Large intestine (tissue), 3 donors: Measurements from ENCODE around the gene COX4I2. TPM values are rescaled to one million over a fixed set of nuclear protein-coding genes. Genes with fewer than 3 reads are reported as not detected.
A peak's percentile ranks its signal among the peaks of the same experiment; 100 is the strongest.

Experiments
- DNase-seq, 2 donors: peaks; one replicate each; pipeline versions ENCODE4 v3.0.0 to v3.0.0-alpha.2; 2013
- H3K27ac ChIP-seq: one replicate; pipeline ENCODE4 v1.5.1; 2013; ENCODE audit warnings: low read length
- H3K27me3 ChIP-seq: 2 replicates; pipeline ENCODE4 v1.6.1; 2013; ENCODE audit warnings: low read length; ENCODE audit not compliant: control insufficient read depth, insufficient read depth
- H3K36me3 ChIP-seq: 2 replicates; pipeline ENCODE4 v1.6.1; 2013; ENCODE audit warnings: low read length; ENCODE audit not compliant: control insufficient read depth, insufficient read depth
- H3K4me1 ChIP-seq: one replicate; pipeline ENCODE4 v1.6.1; 2013; ENCODE audit warnings: low read length; ENCODE audit not compliant: control insufficient read depth, insufficient read depth
- H3K4me3 ChIP-seq: one replicate; pipeline ENCODE4 v1.5.1; 2013; ENCODE audit warnings: low read length
- H3K9me3 ChIP-seq: one replicate; pipeline ENCODE4 v1.6.1; 2013; ENCODE audit warnings: mild to moderate bottlenecking, low read depth, low read length, moderate library complexity; ENCODE audit not compliant: control insufficient read depth
- WGBS: methylation state at CpG from one replicate; pipeline ENCODE4 v1.1.5; 2013; ENCODE audit warnings: low lambda C conversion rate; ENCODE audit not compliant: insufficient coverage; 5-methylcytosine and 5-hydroxymethylcytosine counted together
- polyA plus RNA-seq: library from polyadenylated mRNA; unstranded; fragments of 120-200 nt; gene quantifications from one replicate; pipeline ENCODE4 v1.2.1, GENCODE V29; 2013

Gene COX4I2
- polyA plus RNA-seq, 1 donor: 1.8 TPM

GRCh38 chr20:31654534-31654933 lies 16.8 kb downstream of the COX4I2 start:
- Histone ChIP-seq H3K9me3 (no peaks in the 10 kb centered on the region), H3K4me1 (no peaks in the 10 kb centered on the region), H3K4me3 (no peak overlapping the region), H3K36me3 (no peaks in the 10 kb centered on the region), H3K27me3 (no peaks in the 10 kb centered on the region), H3K27ac (no peak overlapping the region)
- DNase-seq: no peak
- WGBS: no CpG with 5 or more reads among the region's 5 CpGs

DNA sequence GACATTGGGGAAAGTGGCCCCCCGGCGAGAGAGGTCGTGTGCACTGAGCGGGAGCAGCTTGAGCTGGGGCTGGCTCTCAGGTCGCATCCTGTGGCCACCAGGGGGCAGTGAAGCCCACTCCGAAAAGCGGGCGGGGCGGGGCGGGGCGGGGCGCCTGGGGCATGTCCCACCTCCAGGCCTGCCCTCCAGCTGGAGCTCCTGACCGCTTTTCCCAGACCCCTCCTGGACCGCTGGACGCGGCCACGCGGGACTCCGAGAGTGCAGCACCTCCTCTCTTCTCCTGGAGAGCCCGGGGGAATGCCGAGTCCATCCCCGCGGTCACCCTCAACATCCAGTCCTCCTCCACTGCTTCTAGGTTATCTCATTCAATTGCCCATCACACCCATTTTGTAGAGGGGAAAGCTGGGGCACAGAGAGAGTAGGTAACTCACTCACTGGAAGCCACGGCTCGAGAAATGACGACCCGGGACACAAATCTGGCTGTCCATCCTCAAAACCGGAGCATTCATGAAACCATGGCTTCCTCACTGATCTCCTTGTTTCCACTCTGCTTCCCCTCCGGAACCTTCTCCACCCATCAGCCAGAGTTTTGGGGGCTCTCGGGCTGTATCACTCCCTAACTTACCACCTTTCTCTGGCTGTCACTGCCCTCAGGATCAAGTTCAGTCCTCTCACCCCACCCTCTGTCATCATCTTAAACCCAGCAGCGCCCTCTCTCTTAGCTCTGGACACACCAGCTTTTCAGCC lies 24.1 kb downstream of the COX4I2 start:
- Histone ChIP-seq H3K9me3 (no peaks in the 10 kb centered on the region), H3K27me3 (no peaks in the 10 kb centered on the region), H3K4me3 (peak overlapping the region; percentile 40), H3K27ac (no peak overlapping the region), H3K4me1 (peaks cover 31% of the 10 kb centered on the region), H3K36me3 (peaks cover 18% of the 10 kb centered on the region)
- 30% methylated on average over 2 of the region's 31 CpGs for WGBS
- DNase-seq: peak; percentile 61 to 71

DNA sequence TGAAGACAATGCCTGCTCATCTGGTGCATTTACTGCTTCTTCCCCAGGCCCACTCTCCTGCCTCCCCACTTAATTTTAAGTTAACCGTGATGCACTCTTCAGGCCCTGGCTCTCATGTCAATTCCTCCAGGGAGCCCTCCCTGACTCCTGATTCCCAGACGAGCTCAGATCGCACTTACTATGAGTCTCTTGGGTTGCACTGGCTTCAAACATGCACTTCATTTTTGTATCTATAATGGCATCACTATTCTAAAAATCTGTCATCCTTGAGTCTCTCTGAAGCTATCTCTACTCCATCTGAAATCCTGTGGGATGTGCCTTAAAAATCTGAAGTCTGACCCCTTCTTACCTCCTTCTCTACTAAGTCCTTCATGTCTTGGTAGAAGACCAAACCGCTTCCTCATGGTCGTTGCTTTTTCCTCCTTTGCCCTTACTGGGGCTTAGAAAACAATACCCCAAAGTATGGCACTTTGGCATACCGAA lies 24.7 kb downstream of the COX4I2 start:
- Histone ChIP-seq H3K9me3 (no peaks in the 10 kb centered on the region), H3K27me3 (no peaks in the 10 kb centered on the region), H3K4me3 (no peak overlapping the region), H3K4me1 (peaks cover 31% of the 10 kb centered on the region), H3K36me3 (peaks cover 19% of the 10 kb centered on the region), H3K27ac (no peak overlapping the region)
- WGBS: 90% methylated on average over 2 of the region's 6 CpGs
- DNase-seq: no peak

GRCh38 chr20:31663524-31663837 lies 25.8 kb downstream of the COX4I2 start:
- WGBS: no CpG with 5 or more reads among the region's 2 CpGs
- DNase-seq: no peak
- H3K27me3 ChIP-seq: no peaks in the 10 kb centered on the region
- H3K9me3 ChIP-seq: no peaks in the 10 kb centered on the region
- peak overlapping the region; percentile 24 for H3K27ac ChIP-seq
- peaks cover 26% of the 10 kb centered on the region for H3K36me3 ChIP-seq
- H3K4me1 ChIP-seq: peaks cover 31% of the 10 kb centered on the region
- no peak overlapping the region for H3K4me3 ChIP-seq

DNA sequence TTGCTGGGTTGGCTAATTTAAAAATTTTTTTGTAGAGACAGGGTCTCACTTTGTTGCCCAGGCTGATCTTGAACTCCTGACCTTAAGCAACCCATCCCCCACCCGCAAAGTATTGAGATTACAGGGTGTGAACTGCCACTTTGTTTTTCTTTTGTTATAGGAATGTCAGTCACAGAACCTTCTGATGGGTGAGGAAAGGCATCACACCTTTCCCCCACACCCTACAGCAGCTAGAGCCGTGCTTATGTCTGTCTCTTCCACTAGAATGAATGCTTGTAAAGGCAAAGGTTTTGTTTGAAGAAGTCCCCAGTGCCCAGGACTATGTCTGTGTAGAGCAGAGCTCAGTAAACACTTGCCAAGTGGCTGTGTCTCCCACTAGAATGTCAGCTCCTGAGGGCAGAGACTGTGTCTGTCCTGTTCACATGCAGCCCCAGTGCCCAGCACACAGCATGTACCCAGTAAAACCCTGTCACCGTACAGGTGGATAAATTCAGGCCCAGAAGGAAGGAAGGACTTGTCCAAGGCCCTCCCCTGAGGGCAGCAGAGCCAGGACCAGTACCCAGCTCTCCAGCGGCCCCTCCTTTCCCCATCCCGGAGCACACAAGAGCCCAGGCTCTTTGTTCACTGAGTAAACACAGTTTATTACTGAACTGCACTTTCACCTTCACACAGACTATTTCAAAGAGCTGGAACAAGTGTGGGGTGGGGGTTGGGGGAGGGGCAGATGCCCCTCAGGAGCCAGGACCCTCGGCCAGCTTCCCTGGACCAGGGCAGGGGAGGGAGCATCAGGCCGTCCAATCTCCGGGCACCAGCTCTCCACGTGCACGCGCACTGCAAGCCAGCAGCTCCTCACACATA lies 26.4 kb downstream of the COX4I2 start:
- Histone ChIP-seq H3K4me1 (peaks cover 31% of the 10 kb centered on the region), H3K27ac (peak overlapping the region; percentile 55), H3K36me3 (peaks cover 26% of the 10 kb centered on the region)

GRCh38 chr20:31664696-31665354 lies 27.1 kb downstream of the COX4I2 start:
- Histone ChIP-seq H3K27ac (peak overlapping the region; percentile 55), H3K27me3 (no peaks in the 10 kb centered on the region), H3K4me1 (peaks cover 31% of the 10 kb centered on the region), H3K36me3 (peaks cover 31% of the 10 kb centered on the region), H3K4me3 (no peak overlapping the region), H3K9me3 (no peaks in the 10 kb centered on the region)
- WGBS: no CpG with 5 or more reads among the region's 2 CpGs
- peak in 1 of 2 donors; percentile 30 for DNase-seq

More for the DNA sequence above, 26.4 kb downstream of the COX4I2 start:
- no peaks in the 10 kb centered on the region for H3K27me3 ChIP-seq
- WGBS: no CpG with 5 or more reads among the region's 11 CpGs
- no peaks in the 10 kb centered on the region for H3K9me3 ChIP-seq
- no peak overlapping the region for H3K4me3 ChIP-seq
- peak; percentile 44 to 80 for DNase-seq

GRCh38 chr20:31665753-31666152 lies 28.0 kb downstream of the COX4I2 start:
- Histone ChIP-seq H3K27ac (no peak overlapping the region), H3K36me3 (peaks cover 32% of the 10 kb centered on the region), H3K4me3 (no peak overlapping the region), H3K27me3 (no peaks in the 10 kb centered on the region), H3K9me3 (no peaks in the 10 kb centered on the region), H3K4me1 (peaks cover 31% of the 10 kb centered on the region)
- WGBS: no CpG with 5 or more reads among the region's 10 CpGs
- no peak for DNase-seq

DNA sequence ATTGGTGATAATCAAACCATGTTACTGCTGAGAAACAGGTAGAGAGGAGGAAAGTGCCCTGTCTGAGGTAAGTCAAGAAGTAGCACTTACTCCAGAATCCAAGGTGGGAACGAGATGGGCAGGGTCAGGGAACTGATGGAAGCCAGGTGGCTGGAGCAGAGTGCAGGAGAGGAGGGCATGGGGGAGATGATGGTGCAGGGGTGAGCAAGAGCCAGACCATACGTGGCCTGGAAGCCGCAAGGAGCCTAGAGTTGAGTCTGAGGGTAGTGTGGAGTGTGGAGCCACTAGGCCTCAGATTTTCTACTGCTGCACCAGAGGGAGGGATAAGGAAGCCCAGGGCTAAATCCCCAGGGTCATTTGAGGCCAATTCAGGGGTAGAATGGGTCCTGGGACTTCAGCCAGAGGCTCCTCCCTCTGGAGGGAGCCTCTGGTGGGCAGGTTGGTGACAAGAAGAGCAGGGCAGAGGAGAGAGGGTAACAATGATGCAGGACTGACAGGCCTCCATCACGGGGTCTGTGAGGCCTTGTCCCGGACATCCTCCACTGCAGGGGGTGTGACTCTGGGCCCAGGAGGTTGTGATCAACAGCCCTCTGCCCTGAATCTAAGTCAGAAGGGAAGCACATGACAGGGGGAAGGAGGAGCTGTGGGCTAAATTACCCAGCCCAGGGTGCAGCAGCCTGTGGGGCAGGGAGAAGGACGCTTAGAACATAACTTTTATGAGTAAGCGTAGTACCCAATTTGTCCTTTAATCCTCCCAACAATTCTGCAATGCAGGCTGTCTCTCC lies 28.7 kb downstream of the COX4I2 start:
- peak in 1 of 2 donors; percentile 64 for DNase-seq
- H3K27ac ChIP-seq: no peak overlapping the region
- no peak overlapping the region for H3K4me3 ChIP-seq
- WGBS: 80% methylated on average over 1 of the region's 7 CpGs
- peaks cover 37% of the 10 kb centered on the region for H3K36me3 ChIP-seq
- peaks cover 31% of the 10 kb centered on the region for H3K4me1 ChIP-seq
- H3K9me3 ChIP-seq: no peaks in the 10 kb centered on the region
- no peaks in the 10 kb centered on the region for H3K27me3 ChIP-seq

- peaks cover 22% of the 10 kb centered on the region for H3K4me1 ChIP-seq
- no peaks in the 10 kb centered on the region for H3K27me3 ChIP-seq
- no peak for DNase-seq
- no peaks in the 10 kb centered on the region for H3K9me3 ChIP-seq
- WGBS: 100% methylated on average over 2 of the region's 15 CpGs
- H3K4me3 ChIP-seq: no peak overlapping the region
- H3K36me3 ChIP-seq: peaks cover 41% of the 10 kb centered on the region
- no peak overlapping the region for H3K27ac ChIP-seq
Observed at GRCh38 chr20:31667315-31668285, 29.9 kb downstream of the COX4I2 start.
